ENCODE results near the gene TOX2. TPM values are rescaled to one million over a fixed set of nuclear protein-coding genes. Genes with fewer than 3 reads are reported as not detected.

The TOX2 gene
- total RNA-seq, 1 donor from 2014 or later = 3.3 TPM

GRCh38 chr20:43993560-43993959, 78.9 kb downstream of the TOX2 start:
- Mint-ChIP-seq H3K27ac (ENCODE audit: unreplicated experiment) (no peak overlapping the region), H3K9me3 (no peaks in the 10 kb centered on the region), H3K4me1 (no peaks in the 10 kb centered on the region), H3K4me3 (no peak overlapping the region), H3K36me3 (ENCODE audit: low read depth) (no peaks in the 10 kb centered on the region), H3K27me3 (ENCODE audit: low read depth) (peaks cover 5% of the 10 kb centered on the region)
- DNase-seq (ENCODE audit: low read depth, low spot score) = no peak
- no peak for TF ChIP-seq CTCF (conservative IDR thresholded peaks at IDR 0.05)

- Mint-ChIP-seq H3K36me3 (ENCODE audit: low read depth) (no peaks in the 10 kb centered on the region), H3K4me3 (no peak overlapping the region), H3K27ac (ENCODE audit: unreplicated experiment) (no peak overlapping the region), H3K9me3 (no peaks in the 10 kb centered on the region), H3K4me1 (no peaks in the 10 kb centered on the region), H3K27me3 (ENCODE audit: low read depth) (peaks cover 5% of the 10 kb centered on the region)
- DNase-seq (ENCODE audit: low read depth, low spot score) = no peak
- TF ChIP-seq CTCF (conservative IDR thresholded peaks at IDR 0.05) = no peak
Observed at GRCh38 chr20:43994486-43995100, 79.9 kb downstream of the TOX2 start.

GRCh38 chr20:43995645-43996044, 81.0 kb downstream of the TOX2 start:
- H3K4me1 Mint-ChIP-seq = no peaks in the 10 kb centered on the region
- TF ChIP-seq CTCF (conservative IDR thresholded peaks at IDR 0.05) = no peak
- H3K4me3 Mint-ChIP-seq = no peak overlapping the region
- H3K27me3 Mint-ChIP-seq (ENCODE audit: low read depth) = peaks cover 7% of the 10 kb centered on the region
- no peak for DNase-seq (ENCODE audit: low read depth, low spot score)
- no peak overlapping the region for H3K27ac Mint-ChIP-seq (ENCODE audit: unreplicated experiment)
- H3K9me3 Mint-ChIP-seq = no peaks in the 10 kb centered on the region
- no peaks in the 10 kb centered on the region for H3K36me3 Mint-ChIP-seq (ENCODE audit: low read depth)

GRCh38 chr20:43996240-43996930, 81.7 kb downstream of the TOX2 start:
- H3K27me3 Mint-ChIP-seq (ENCODE audit: low read depth) = peaks cover 7% of the 10 kb centered on the region
- no peaks in the 10 kb centered on the region for H3K9me3 Mint-ChIP-seq
- DNase-seq (ENCODE audit: low read depth, low spot score) = no peak
- H3K4me3 Mint-ChIP-seq = no peak overlapping the region
- no peak overlapping the region for H3K27ac Mint-ChIP-seq (ENCODE audit: unreplicated experiment)
- no peaks in the 10 kb centered on the region for H3K4me1 Mint-ChIP-seq
- H3K36me3 Mint-ChIP-seq (ENCODE audit: low read depth) = no peaks in the 10 kb centered on the region
- TF ChIP-seq CTCF (conservative IDR thresholded peaks at IDR 0.05) = no peak

- DNase-seq (ENCODE audit: low read depth, low spot score) = no peak
- Mint-ChIP-seq H3K9me3 (no peaks in the 10 kb centered on the region), H3K27me3 (ENCODE audit: low read depth) (peaks cover 15% of the 10 kb centered on the region), H3K27ac (ENCODE audit: unreplicated experiment) (no peak overlapping the region), H3K36me3 (ENCODE audit: low read depth) (no peaks in the 10 kb centered on the region), H3K4me1 (no peaks in the 10 kb centered on the region), H3K4me3 (no peak overlapping the region)
- no peak for TF ChIP-seq CTCF (conservative IDR thresholded peaks at IDR 0.05)
Observed at GRCh38 chr20:43999848-44000247, 85.2 kb downstream of the TOX2 start.

Data from neural crest cell (in vitro differentiated cells).